Measurements from ENCODE around the gene PCK1. TPM values are rescaled to one million over a fixed set of nuclear protein-coding genes. Genes with fewer than 3 reads are reported as not detected.
A peak's percentile ranks its signal among the peaks of the same experiment; 100 is the strongest.

The PCK1 gene
- total RNA-seq, 1 experiment from 2014 or later, result 0.17 TPM

GRCh38 chr20:57526087-57526884 lies 34.6 kb upstream of the PCK1 start:
- peak; percentile 70 for DNase-seq (ENCODE audit: low spot score)
- ATAC-seq, result peak; percentile 57
- Mint-ChIP-seq H3K4me1 (peaks cover 24% of the 10 kb centered on the region), H3K9me3 (no peaks in the 10 kb centered on the region), H3K4me3 (no peak overlapping the region), H3K27ac (no peak overlapping the region), H3K36me3 (no peaks in the 10 kb centered on the region), H3K27me3 (ENCODE audit: low read depth) (no peaks in the 10 kb centered on the region)
- ChIA-PET POLR2A (no interaction called here), CTCF (interaction anchor here (1.0 kb wide), 2 partner anchors 10 to 35 kb away, joined by 3 to 5 read pairs; partner anchors contain the start of gene PCK1)
- TF ChIP-seq, protein P1, sequence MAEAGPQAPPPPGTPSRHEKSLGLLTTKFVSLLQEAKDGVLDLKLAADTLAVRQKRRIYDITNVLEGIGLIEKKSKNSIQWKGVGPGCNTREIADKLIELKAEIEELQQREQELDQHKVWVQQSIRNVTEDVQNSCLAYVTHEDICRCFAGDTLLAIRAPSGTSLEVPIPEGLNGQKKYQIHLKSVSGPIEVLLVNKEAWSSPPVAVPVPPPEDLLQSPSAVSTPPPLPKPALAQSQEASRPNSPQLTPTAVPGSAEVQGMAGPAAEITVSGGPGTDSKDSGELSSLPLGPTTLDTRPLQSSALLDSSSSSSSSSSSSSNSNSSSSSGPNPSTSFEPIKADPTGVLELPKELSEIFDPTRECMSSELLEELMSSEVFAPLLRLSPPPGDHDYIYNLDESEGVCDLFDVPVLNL (CRISPR knock-in tag; IDR thresholded peaks at IDR 0.05; ENCODE audit: borderline replicate concordance, low read depth), result no peak
- TF ChIP-seq, protein P2, sequence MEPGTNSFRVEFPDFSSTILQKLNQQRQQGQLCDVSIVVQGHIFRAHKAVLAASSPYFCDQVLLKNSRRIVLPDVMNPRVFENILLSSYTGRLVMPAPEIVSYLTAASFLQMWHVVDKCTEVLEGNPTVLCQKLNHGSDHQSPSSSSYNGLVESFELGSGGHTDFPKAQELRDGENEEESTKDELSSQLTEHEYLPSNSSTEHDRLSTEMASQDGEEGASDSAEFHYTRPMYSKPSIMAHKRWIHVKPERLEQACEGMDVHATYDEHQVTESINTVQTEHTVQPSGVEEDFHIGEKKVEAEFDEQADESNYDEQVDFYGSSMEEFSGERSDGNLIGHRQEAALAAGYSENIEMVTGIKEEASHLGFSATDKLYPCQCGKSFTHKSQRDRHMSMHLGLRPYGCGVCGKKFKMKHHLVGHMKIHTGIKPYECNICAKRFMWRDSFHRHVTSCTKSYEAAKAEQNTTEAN (CRISPR knock-in tag; IDR thresholded peaks at IDR 0.05), result no peak
- TF ChIP-seq GTF2I (CRISPR knock-in tag; conservative IDR thresholded peaks at IDR 0.05) (no peak), ZNF317 (CRISPR knock-in tag; IDR thresholded peaks at IDR 0.05; ENCODE audit: borderline replicate concordance, low read depth) (no peak), ATF1 (CRISPR knock-in tag; IDR thresholded peaks at IDR 0.05) (no peak), ZNF219 (CRISPR knock-in tag; IDR thresholded peaks at IDR 0.05; ENCODE audit: borderline replicate concordance) (no peak), ZNF671 (CRISPR knock-in tag; IDR thresholded peaks at IDR 0.05) (no peak), NR1H2 (CRISPR knock-in tag; IDR thresholded peaks at IDR 0.05) (no peak), GABPB1 (CRISPR knock-in tag; IDR thresholded peaks at IDR 0.05) (no peak), NR2C2 (CRISPR knock-in tag; IDR thresholded peaks at IDR 0.05) (no peak), CREB1 (CRISPR knock-in tag; IDR thresholded peaks at IDR 0.05) (no peak), MXD4 (CRISPR knock-in tag; IDR thresholded peaks at IDR 0.05; ENCODE audit: borderline replicate concordance) (no peak)
- TF ChIP-seq, protein P3, sequence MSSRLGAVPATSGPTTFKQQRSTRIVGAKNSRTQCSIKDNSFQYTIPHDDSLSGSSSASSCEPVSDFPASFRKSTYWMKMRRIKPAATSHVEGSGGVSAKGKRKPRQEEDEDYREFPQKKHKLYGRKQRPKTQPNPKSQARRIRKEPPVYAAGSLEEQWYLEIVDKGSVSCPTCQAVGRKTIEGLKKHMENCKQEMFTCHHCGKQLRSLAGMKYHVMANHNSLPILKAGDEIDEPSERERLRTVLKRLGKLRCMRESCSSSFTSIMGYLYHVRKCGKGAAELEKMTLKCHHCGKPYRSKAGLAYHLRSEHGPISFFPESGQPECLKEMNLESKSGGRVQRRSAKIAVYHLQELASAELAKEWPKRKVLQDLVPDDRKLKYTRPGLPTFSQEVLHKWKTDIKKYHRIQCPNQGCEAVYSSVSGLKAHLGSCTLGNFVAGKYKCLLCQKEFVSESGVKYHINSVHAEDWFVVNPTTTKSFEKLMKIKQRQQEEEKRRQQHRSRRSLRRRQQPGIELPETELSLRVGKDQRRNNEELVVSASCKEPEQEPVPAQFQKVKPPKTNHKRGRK (CRISPR knock-in tag; IDR thresholded peaks at IDR 0.05; ENCODE audit: borderline replicate concordance), result no peak

GRCh38 chr20:57526885-57527460 lies 33.9 kb upstream of the PCK1 start:
- DNase-seq (ENCODE audit: low spot score) (no peak), ATAC-seq (peak; percentile 16; the same call in 1 of the 2 replicates)
- H3K27me3 Mint-ChIP-seq (ENCODE audit: low read depth), result no peaks in the 10 kb centered on the region
- no peaks in the 10 kb centered on the region for H3K36me3 Mint-ChIP-seq
- ChIA-PET CTCF (interaction anchor here (0.6 to 1.6 kb wide), 9 partner anchors 9 to 64 kb away, joined by 3 to 6 read pairs (median 3); partner anchors contain the start of gene PCK1), POLR2A (interaction anchor here (0.6 kb wide), 1 partner anchor 42 kb away, joined by 3 read pairs; no protein-coding TSS in a partner anchor)
- H3K9me3 Mint-ChIP-seq, result no peaks in the 10 kb centered on the region
- peaks cover 24% of the 10 kb centered on the region for H3K4me1 Mint-ChIP-seq
- no peak overlapping the region for H3K4me3 Mint-ChIP-seq
- TF ChIP-seq AR (CRISPR knock-in tag; IDR thresholded peaks at IDR 0.05) (no peak), FOXK1 (CRISPR knock-in tag; IDR thresholded peaks at IDR 0.05) (no peak), ELF4 (CRISPR knock-in tag; IDR thresholded peaks at IDR 0.05; ENCODE audit: low read depth) (no peak), SP1 (CRISPR knock-in tag; conservative IDR thresholded peaks at IDR 0.05) (no peak), JAZF1 (CRISPR knock-in tag; IDR thresholded peaks at IDR 0.05) (no peak)
- TF ChIP-seq, protein P4, sequence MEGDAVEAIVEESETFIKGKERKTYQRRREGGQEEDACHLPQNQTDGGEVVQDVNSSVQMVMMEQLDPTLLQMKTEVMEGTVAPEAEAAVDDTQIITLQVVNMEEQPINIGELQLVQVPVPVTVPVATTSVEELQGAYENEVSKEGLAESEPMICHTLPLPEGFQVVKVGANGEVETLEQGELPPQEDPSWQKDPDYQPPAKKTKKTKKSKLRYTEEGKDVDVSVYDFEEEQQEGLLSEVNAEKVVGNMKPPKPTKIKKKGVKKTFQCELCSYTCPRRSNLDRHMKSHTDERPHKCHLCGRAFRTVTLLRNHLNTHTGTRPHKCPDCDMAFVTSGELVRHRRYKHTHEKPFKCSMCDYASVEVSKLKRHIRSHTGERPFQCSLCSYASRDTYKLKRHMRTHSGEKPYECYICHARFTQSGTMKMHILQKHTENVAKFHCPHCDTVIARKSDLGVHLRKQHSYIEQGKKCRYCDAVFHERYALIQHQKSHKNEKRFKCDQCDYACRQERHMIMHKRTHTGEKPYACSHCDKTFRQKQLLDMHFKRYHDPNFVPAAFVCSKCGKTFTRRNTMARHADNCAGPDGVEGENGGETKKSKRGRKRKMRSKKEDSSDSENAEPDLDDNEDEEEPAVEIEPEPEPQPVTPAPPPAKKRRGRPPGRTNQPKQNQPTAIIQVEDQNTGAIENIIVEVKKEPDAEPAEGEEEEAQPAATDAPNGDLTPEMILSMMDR (IDR thresholded peaks at IDR 0.05), result peak; percentile 44; the same call in 1 of the 2 replicates
- H3K27ac Mint-ChIP-seq, result no peak overlapping the region

Data from WTC11 (cell line).